Loucy (cell line): ENCODE measurements around the gene GAS2.

Experiments
- CTCF ChIP-seq: fragments of 200-600 bp; sonication (generic); conservative IDR thresholded peaks from 2 replicates; pipeline ENCODE4 v1.5.1; 2014; ENCODE audit warnings: mild to moderate bottlenecking, antibody characterized with exemption, low read length
- EZH2phosphoT487 ChIP-seq: fragments of 200-600 bp; IDR thresholded peaks from 2 replicates; pipeline ENCODE4 v1.6.1; 2018; ENCODE audit warnings: antibody characterized with exemption, mild to moderate bottlenecking, moderate library complexity, borderline replicate concordance

GRCh38 chr11:22787055-22787454 lies 120.6 kb downstream of the GAS2 start:
- TF ChIP-seq CTCF, result no peak
- TF ChIP-seq EZH2phosphoT487, result no peak
